Forelimb muscle (tissue), 1 donor: ENCODE data around the gene CYLD. TPM values are rescaled to one million over a fixed set of nuclear protein-coding genes. Genes with fewer than 3 reads are reported as not detected.

ENCODE experiments used
- DNase-seq: peaks from one replicate; pipeline ENCODE4 v3.0.0-alpha.2; 2013; ENCODE audit warnings: low read depth
- polyA plus RNA-seq: library from polyadenylated mRNA; unstranded; fragments of 120-200 nt; gene quantifications from one replicate; pipeline ENCODE4 v1.2.1, GENCODE V29; 2013; ENCODE audit not compliant: insufficient read length

The CYLD gene
- polyA plus RNA-seq, 1 donor: 26.8 TPM

DNA sequence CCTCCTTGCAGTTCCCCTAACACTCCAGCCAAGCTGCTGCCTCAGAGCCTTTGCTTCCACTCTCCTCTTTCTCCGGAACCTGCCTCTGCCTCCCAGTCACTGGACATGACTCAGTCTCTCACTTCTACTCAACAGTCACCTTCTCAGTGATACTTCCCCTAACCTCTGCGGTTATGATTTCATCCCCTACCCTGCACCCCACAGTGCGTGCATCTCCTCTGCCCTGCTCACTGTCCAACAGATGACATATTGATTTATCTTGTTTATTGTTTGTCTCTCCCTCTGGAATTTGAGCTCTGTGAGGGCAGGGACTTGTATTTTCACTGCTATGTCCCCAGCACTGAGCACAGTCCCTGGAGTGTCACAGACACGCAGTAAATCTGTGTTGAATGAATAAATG lies 100.7 kb downstream of the CYLD start:
- no peak for DNase-seq

DNA sequence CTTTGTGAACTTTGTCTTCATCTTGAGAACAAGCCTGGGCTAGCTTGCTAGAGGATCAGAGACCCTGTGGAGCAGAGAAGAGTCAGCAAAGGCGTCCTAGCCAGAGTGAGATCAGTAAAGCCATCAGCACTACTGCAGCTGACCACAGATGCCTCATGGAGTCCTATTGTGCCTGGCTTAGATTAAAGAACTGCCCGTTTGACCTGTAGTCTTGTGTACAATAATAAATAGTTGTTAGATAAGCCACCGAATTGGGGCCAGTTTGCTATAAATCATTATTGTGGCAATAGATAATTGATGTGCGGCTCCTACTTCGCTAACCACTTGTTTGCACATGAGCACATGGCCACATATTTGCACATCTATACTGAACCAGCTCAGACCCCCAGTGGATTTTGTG lies 103.0 kb downstream of the CYLD start:
- DNase-seq: no peak

DNA sequence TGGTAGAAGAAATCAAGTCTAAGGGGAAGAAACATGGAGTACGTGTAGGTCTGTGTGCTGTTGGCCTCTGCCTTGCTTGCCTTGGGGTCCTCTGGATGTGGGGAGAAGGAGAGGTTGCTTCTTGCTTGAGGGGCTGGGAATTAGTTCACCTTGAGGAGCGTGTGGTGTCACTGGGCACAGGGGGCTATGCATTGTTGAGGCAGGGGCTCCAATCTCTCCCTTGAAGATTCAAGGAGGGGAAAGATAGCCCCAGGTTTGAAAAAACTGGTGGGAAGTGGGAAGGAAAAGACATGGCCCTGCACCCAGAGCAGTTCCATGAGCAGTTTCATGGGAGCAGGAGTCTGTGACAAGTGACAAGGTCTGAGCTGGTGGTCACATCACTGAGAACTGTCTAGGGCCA lies 103.4 kb downstream of the CYLD start:
- DNase-seq: no peak

- no peak for DNase-seq
Observed at GRCh38 chr16:50846511-50846910, 104.6 kb downstream of the CYLD start.

GRCh38 chr16:50847166-50847565 lies 105.3 kb downstream of the CYLD start:
- DNase-seq: no peak

DNA sequence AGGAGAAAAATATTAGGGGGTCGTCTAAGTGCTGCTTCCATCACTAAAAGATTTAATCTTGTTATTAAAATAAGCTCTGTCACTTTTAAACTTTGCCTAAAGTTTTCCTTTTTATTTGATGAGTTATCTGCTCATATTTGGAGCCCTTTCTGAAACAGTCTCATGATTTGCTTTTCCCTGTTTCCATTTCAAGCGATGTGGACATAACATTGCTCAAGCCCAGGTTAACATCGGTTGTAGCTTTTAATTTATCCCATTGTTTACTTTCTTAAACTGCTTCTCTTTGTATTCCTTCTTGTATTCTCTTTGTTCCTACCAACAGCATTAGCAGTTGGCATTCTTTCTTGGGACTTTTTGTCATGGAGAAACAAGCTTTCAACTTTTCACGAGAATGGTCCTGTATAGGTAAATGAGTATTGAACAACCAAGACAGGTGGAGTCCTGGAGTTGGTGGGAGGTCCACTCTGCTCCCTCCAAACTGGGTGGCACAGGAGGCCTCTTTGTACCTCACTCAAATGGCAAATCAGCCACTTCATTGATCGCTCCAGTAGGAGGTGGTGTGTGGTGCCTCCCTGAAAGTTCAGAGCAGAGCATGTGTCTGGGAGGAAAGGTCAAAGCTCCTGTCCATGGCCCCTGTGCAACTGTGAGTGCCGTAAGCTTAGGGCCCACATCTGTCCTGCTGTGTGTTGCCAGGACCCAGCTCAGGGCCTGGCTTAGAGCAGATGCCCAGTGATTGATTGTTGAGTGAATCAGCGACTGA lies 107.0 kb downstream of the CYLD start:
- DNase-seq: no peak

Other genes starting within 250 kb of the CYLD start
- gene NKD1, start 193.7 kb upstream of the CYLD start, polyA plus RNA-seq: 9.0 TPM
- 1.6 TPM for gene SNX20, start 60.8 kb upstream of the CYLD start, polyA plus RNA-seq
- 1.4 TPM for gene NOD2, start 48.5 kb upstream of the CYLD start, polyA plus RNA-seq